CD14-positive monocyte (primary cell): ENCODE measurements around the gene NEK6. TPM values are rescaled to one million over a fixed set of nuclear protein-coding genes. Genes with fewer than 3 reads are reported as not detected.

Experiments used
- DNase-seq, 3 donors: peaks; one replicate each; pipeline ENCODE4 v3.0.0-alpha.2; 2011 to 2022
- H2AFZ ChIP-seq: 2 replicates; pipeline ENCODE4 v1.6.0; 2012; ENCODE audit warnings: mild to moderate bottlenecking, low read depth, low read length, inconsistent platforms; ENCODE audit not compliant: insufficient read depth, poor library complexity, severe bottlenecking
- H3K27ac ChIP-seq, 2 donors: 1 replicate in 1 of 2; 2 replicates in 1 of 2; pipeline ENCODE4 v1.5.1; 2012 to 2013; ENCODE audit warnings: low read length in 2 of 2, control low read depth in 1 of 2, inconsistent platforms in 1 of 2, low read depth in 1 of 2, mild to moderate bottlenecking in 1 of 2
- H3K27me3 ChIP-seq, 2 donors: one replicate each; pipeline versions ENCODE4 v1.6.0 to v1.6.1; 2011 to 2013; ENCODE audit warnings: low read length in 2 of 2; ENCODE audit not compliant: control insufficient read depth in 2 of 2, insufficient read depth in 2 of 2
- H3K36me3 ChIP-seq, 2 donors: replicated peaks in 1 of 2; 1 replicate in 1 of 2; 2 replicates in 1 of 2; pipeline versions ENCODE4 v1.5.1 to v1.6.1; 2012 to 2013; ENCODE audit warnings: low read length in 2 of 2, control low read depth in 1 of 2, inconsistent platforms in 1 of 2, mild to moderate bottlenecking in 1 of 2; ENCODE audit not compliant: insufficient read depth in 2 of 2, control insufficient read depth in 1 of 2
- H3K4me1 ChIP-seq, 2 donors: 1 replicate in 1 of 2; 2 replicates in 1 of 2; pipeline versions ENCODE4 v1.5.1 to v1.6.1; 2012 to 2013; ENCODE audit warnings: low read length in 2 of 2, control low read depth in 1 of 2, inconsistent platforms in 1 of 2, mild to moderate bottlenecking in 1 of 2, moderate library complexity in 1 of 2; ENCODE audit not compliant: insufficient read depth in 2 of 2, control insufficient read depth in 1 of 2
- H3K4me2 ChIP-seq: replicated peaks from 2 replicates; pipeline ENCODE3; 2012; ENCODE audit warnings: low read length, moderate library complexity, mild to moderate bottlenecking; ENCODE audit not compliant: poor library complexity, severe bottlenecking; ENCODE audit errors: extremely low read depth
- H3K4me3 ChIP-seq, 3 experiments: fragments of 200-600 bp in 1 of 3; sonication (generic) in 1 of 3; replicated peaks in 1 of 3; 1 replicate in 2 of 3; 2 replicates in 1 of 3; pipeline ENCODE4 v1.5.1; 2011 to 2013; ENCODE audit warnings: low read length in 3 of 3, mild to moderate bottlenecking in 3 of 3, control low read depth in 2 of 3, low read depth in 2 of 3, inconsistent platforms in 1 of 3, moderate library complexity in 1 of 3
- H3K79me2 ChIP-seq: 2 replicates; pipeline ENCODE4 v1.6.0; 2012; ENCODE audit warnings: mild to moderate bottlenecking, control low read depth, inconsistent platforms, low read length, moderate library complexity; ENCODE audit not compliant: insufficient read depth
- H3K9ac ChIP-seq: 2 replicates; pipeline ENCODE4 v1.6.0; 2017; ENCODE audit warnings: low read length, mild to moderate bottlenecking; ENCODE audit not compliant: insufficient read depth, poor library complexity, severe bottlenecking
- H3K9me3 ChIP-seq, 2 donors: replicated peaks in 1 of 2; 1 replicate in 1 of 2; 2 replicates in 1 of 2; pipeline versions ENCODE4 v1.5.1 to v1.6.1; 2012 to 2013; ENCODE audit warnings: low read length in 2 of 2, control low read depth in 1 of 2; ENCODE audit not compliant: control insufficient read depth in 1 of 2, insufficient read depth in 1 of 2
- H4K20me1 ChIP-seq: 2 replicates; pipeline ENCODE4 v1.6.0; 2012; ENCODE audit warnings: mild to moderate bottlenecking, low read length, control low read depth, moderate library complexity; ENCODE audit not compliant: insufficient read depth
- H3K27ac Mint-ChIP-seq, 7 donors: one replicate each; pipeline ENCODE4 v1.8.0; 2020; ENCODE audit warnings: mild to moderate bottlenecking in 7 of 7, mixed read lengths in 7 of 7, moderate library complexity in 6 of 7, inconsistent platforms in 2 of 7
- H3K27me3 Mint-ChIP-seq, 3 donors: one replicate each; pipeline ENCODE4 v1.8.0; 2021 to 2022; ENCODE audit warnings: low read depth in 3 of 3, mild to moderate bottlenecking in 3 of 3, mixed read lengths in 3 of 3, moderate library complexity in 3 of 3, inconsistent platforms in 1 of 3
- H3K36me3 Mint-ChIP-seq, 2 donors: one replicate each; pipeline ENCODE4 v1.8.0; 2020; ENCODE audit warnings: mixed read lengths in 2 of 2, inconsistent platforms in 1 of 2, mild to moderate bottlenecking in 1 of 2
- H3K4me1 Mint-ChIP-seq: one replicate; pipeline ENCODE4 v1.8.0; 2020; ENCODE audit warnings: mild to moderate bottlenecking, mixed read lengths
- H3K4me3 Mint-ChIP-seq, 2 donors: one replicate each; pipeline ENCODE4 v1.8.0; 2020; ENCODE audit warnings: mild to moderate bottlenecking in 2 of 2, mixed read lengths in 2 of 2, moderate library complexity in 1 of 2
- H3K9me3 Mint-ChIP-seq, 7 donors: one replicate each; pipeline ENCODE4 v1.8.0; 2020 to 2022; ENCODE audit warnings: mixed read lengths in 7 of 7, mild to moderate bottlenecking in 6 of 7, moderate library complexity in 6 of 7, inconsistent platforms in 2 of 7
- CTCF ChIP-seq: fragments of 200-600 bp; IDR thresholded peaks from one replicate; pipeline ENCODE4 v1.8.0; 2022; ENCODE audit warnings: antibody characterized with exemption, mild to moderate bottlenecking
- WGBS: methylation state at CpG from one replicate; pipeline ENCODE4 v1.1.5; 2013; ENCODE audit warnings: missing lambda C conversion rate; ENCODE audit not compliant: insufficient coverage; 5-methylcytosine and 5-hydroxymethylcytosine counted together
- intact Hi-C, 2 donors: fragments of 100-400 bp; cut with micrococcal nuclease; formaldehyde crosslinking; loops; one replicate each; pipeline versions ENCODE4 v1.15.0 to v1.15.1; 2023
- polyA plus RNA-seq, 3 donors: library from polyadenylated mRNA; depleted of rRNA in 1 of 3; unstranded in 2 of 3; stranded (reverse) in 1 of 3; fragments of 300-500 nt in 2 of 3; fragments of >200 nt in 1 of 3; fragmentation: Illumina TruSeq in 2 of 3; gene quantifications; 1 replicate in 2 of 3; 2 replicates in 1 of 3; pipeline ENCODE4 v1.2.3, GENCODE V29; 2012 to 2021

Gene NEK6
- polyA plus RNA-seq, 3 donors: 26.1 to 46.0 (median 35.8) TPM

- H4K20me1 ChIP-seq: peaks cover 97% of the 10 kb centered on the region
- H3K27ac Mint-ChIP-seq: peak overlapping the region in 4 of 7 donors; percentile 3 to 80 (median 44)
- H3K4me3 Mint-ChIP-seq: no peak overlapping the region
- H3K27me3 Mint-ChIP-seq: peaks cover 0 to 3% (median 0%) of the 10 kb centered on the region in 3 donors
- peaks cover 80% of the 10 kb centered on the region for H3K79me2 ChIP-seq
- peaks cover 67 to 97% of the 10 kb centered on the region in 2 donors for H3K36me3 ChIP-seq
- H3K27ac ChIP-seq: peak overlapping the region in 1 of 2 donors; percentile 8
- no peaks in the 10 kb centered on the region for H3K9me3 ChIP-seq
- peaks cover 32% of the 10 kb centered on the region for H3K4me1 Mint-ChIP-seq
- no peaks in the 10 kb centered on the region for H3K4me1 ChIP-seq
- 82% methylated on average over 12 of the region's 15 CpGs for WGBS
- no peak for DNase-seq
- H2AFZ ChIP-seq: no peak overlapping the region
- peaks cover 0 to 2% (median 0%) of the 10 kb centered on the region in 7 donors for H3K9me3 Mint-ChIP-seq
- peaks cover 64 to 83% of the 10 kb centered on the region in 2 donors for H3K36me3 Mint-ChIP-seq
- H3K4me2 ChIP-seq: no peak overlapping the region
- H3K27me3 ChIP-seq: no peaks in the 10 kb centered on the region
- H3K4me3 ChIP-seq: no peak overlapping the region
- TF ChIP-seq CTCF: no peak
- no peak overlapping the region for H3K9ac ChIP-seq
- intact Hi-C loops: no loop called here
These were observed 98.4 kb downstream of the NEK6 start for GRCh38 chr9:124355941-124356744.

- H4K20me1 ChIP-seq: peaks cover 97% of the 10 kb centered on the region
- intact Hi-C loops: no loop called here
- no peak overlapping the region for H3K4me2 ChIP-seq
- Mint-ChIP-seq H3K4me3 (no peak overlapping the region), H3K27me3 (peaks cover 0 to 3% (median 0%) of the 10 kb centered on the region in 3 donors), H3K36me3 (peaks cover 57 to 76% of the 10 kb centered on the region in 2 donors), H3K9me3 (peaks cover 0 to 2% (median 0%) of the 10 kb centered on the region in 7 donors), H3K4me1 (peaks cover 32% of the 10 kb centered on the region), H3K27ac (peak overlapping the region in 4 of 7 donors; percentile 43 to 80 (median 61))
- no peak overlapping the region for H2AFZ ChIP-seq
- no peak overlapping the region for H3K9ac ChIP-seq
- no peaks in the 10 kb centered on the region for H3K27me3 ChIP-seq
- TF ChIP-seq CTCF: no peak
- no peak overlapping the region for H3K4me3 ChIP-seq
- peak overlapping the region in 1 of 2 donors; percentile 32 for H3K27ac ChIP-seq
- no peaks in the 10 kb centered on the region for H3K9me3 ChIP-seq
- H3K79me2 ChIP-seq: peaks cover 87% of the 10 kb centered on the region
- 96% methylated on average over 14 of the region's 19 CpGs for WGBS
- DNase-seq: no peak
- H3K36me3 ChIP-seq: peaks cover 60 to 94% of the 10 kb centered on the region in 2 donors
- no peaks in the 10 kb centered on the region for H3K4me1 ChIP-seq
These were observed 99.1 kb downstream of the NEK6 start for GRCh38 chr9:124356745-124357390.
